Neural crest cell (in vitro differentiated cells): ENCODE measurements around the gene UNC79. TPM values are rescaled to one million over a fixed set of nuclear protein-coding genes. Genes with fewer than 3 reads are reported as not detected.

Experiments
- DNase-seq: peaks from one replicate; pipeline ENCODE4 v3.0.0; 2021; ENCODE audit warnings: low read depth, mixed read lengths, low spot score
- H3K27ac Mint-ChIP-seq: one replicate; pipeline ENCODE4 v1.8.0; 2021; ENCODE audit warnings: mild to moderate bottlenecking, mixed read lengths; ENCODE audit not compliant: unreplicated experiment
- H3K27me3 Mint-ChIP-seq: 2 replicates; pipeline ENCODE4 v1.8.0; 2021; ENCODE audit warnings: low read depth, mild to moderate bottlenecking, mixed read lengths
- H3K36me3 Mint-ChIP-seq: 2 replicates; pipeline ENCODE4 v1.8.0; 2021; ENCODE audit warnings: low read depth, mild to moderate bottlenecking, mixed read lengths
- H3K4me1 Mint-ChIP-seq: 2 replicates; pipeline ENCODE4 v1.8.0; 2021; ENCODE audit warnings: mixed read lengths
- H3K4me3 Mint-ChIP-seq: one replicate; pipeline ENCODE4 v1.8.0; 2021; ENCODE audit warnings: mild to moderate bottlenecking, mixed read lengths
- H3K9me3 Mint-ChIP-seq: 2 replicates; pipeline ENCODE4 v1.8.0; 2021; ENCODE audit warnings: mixed read lengths
- CTCF ChIP-seq: fragments of 200-600 bp; sonication (generic); conservative IDR thresholded peaks from 2 replicates; pipeline ENCODE4 v1.5.0; 2021; ENCODE audit warnings: antibody characterized with exemption, mild to moderate bottlenecking
- total RNA-seq: library from RNA; stranded (reverse); gene quantifications from 2 replicates; pipeline ENCODE4 v1.2.1, GENCODE V29; 2021

UNC79 gene
- total RNA-seq, 1 donor from 2014 or later, result 2.2 TPM

- Mint-ChIP-seq H3K36me3 (peaks cover 20% of the 10 kb centered on the region), H3K27ac (no peak overlapping the region), H3K4me1 (no peaks in the 10 kb centered on the region), H3K27me3 (peaks cover 2% of the 10 kb centered on the region), H3K4me3 (no peak overlapping the region), H3K9me3 (peaks cover 9% of the 10 kb centered on the region)
- no peak for TF ChIP-seq CTCF
- DNase-seq, result no peak
These were observed 232.6 kb downstream of the UNC79 start for GRCh38 chr14:93663317-93663716.

GRCh38 chr14:93665169-93665568 is 234.4 kb downstream of the UNC79 start:
- no peak for DNase-seq
- H3K27me3 Mint-ChIP-seq, result peaks cover 3% of the 10 kb centered on the region
- H3K4me3 Mint-ChIP-seq, result no peak overlapping the region
- H3K4me1 Mint-ChIP-seq, result no peaks in the 10 kb centered on the region
- H3K9me3 Mint-ChIP-seq, result peaks cover 9% of the 10 kb centered on the region
- peaks cover 20% of the 10 kb centered on the region for H3K36me3 Mint-ChIP-seq
- no peak overlapping the region for H3K27ac Mint-ChIP-seq
- TF ChIP-seq CTCF, result no peak

- peaks cover 13% of the 10 kb centered on the region for H3K36me3 Mint-ChIP-seq
- no peak for DNase-seq
- TF ChIP-seq CTCF, result no peak
- H3K4me3 Mint-ChIP-seq, result no peak overlapping the region
- peaks cover 2% of the 10 kb centered on the region for H3K9me3 Mint-ChIP-seq
- H3K4me1 Mint-ChIP-seq, result no peaks in the 10 kb centered on the region
- no peak overlapping the region for H3K27ac Mint-ChIP-seq
- peaks cover 5% of the 10 kb centered on the region for H3K27me3 Mint-ChIP-seq
These were observed 238.9 kb downstream of the UNC79 start for GRCh38 chr14:93669632-93670031.

GRCh38 chr14:93674343-93674742 is 243.6 kb downstream of the UNC79 start:
- no peaks in the 10 kb centered on the region for H3K36me3 Mint-ChIP-seq
- no peak for TF ChIP-seq CTCF
- no peaks in the 10 kb centered on the region for H3K9me3 Mint-ChIP-seq
- H3K27ac Mint-ChIP-seq, result no peak overlapping the region
- DNase-seq, result no peak
- peaks cover 3% of the 10 kb centered on the region for H3K27me3 Mint-ChIP-seq
- no peak overlapping the region for H3K4me3 Mint-ChIP-seq
- H3K4me1 Mint-ChIP-seq, result no peaks in the 10 kb centered on the region

- H3K27me3 Mint-ChIP-seq, result no peaks in the 10 kb centered on the region
- no peak for TF ChIP-seq CTCF
- no peaks in the 10 kb centered on the region for H3K9me3 Mint-ChIP-seq
- H3K4me1 Mint-ChIP-seq, result no peaks in the 10 kb centered on the region
- H3K36me3 Mint-ChIP-seq, result no peaks in the 10 kb centered on the region
- no peak for DNase-seq
- H3K4me3 Mint-ChIP-seq, result no peak overlapping the region
- no peak overlapping the region for H3K27ac Mint-ChIP-seq
These were observed 244.9 kb downstream of the UNC79 start for GRCh38 chr14:93675651-93676050.
